Measurements from ENCODE around the gene GSK3A.

Gene GSK3A

DNA sequence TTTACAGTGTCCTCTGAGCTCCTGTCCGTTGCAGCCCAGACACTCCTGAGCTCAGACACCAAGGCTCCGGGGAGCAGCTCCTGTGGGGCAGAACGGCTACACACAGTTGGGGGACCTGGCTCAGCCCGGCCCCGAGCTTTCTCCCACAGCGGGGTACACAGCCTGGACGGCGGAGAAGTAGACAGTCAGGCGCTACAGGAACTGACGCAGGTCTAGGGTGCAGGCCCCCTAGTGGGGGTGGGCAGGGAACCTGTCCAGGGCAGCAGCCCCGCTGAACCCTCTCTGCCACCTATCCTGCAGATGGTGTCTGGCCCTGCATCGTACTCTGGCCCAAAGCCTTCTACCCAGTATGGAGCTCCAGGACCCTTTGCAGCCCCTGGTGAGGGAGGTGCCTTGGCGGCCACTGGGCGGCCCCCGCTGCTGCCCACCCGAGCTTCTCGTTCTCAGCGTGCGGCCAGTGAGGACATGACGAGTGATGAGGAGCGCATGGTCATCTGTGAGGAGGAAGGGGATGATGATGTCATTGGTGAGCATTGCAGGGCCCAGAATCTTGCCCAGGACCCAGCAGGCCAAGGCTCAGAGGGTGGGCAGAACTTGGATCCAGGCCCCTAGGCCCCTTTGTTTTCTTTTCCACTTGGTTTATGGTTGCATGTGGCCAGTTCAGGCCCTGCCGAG is 46.6 kb upstream of the GSK3A start:
- Histone ChIP-seq H3K4ac (ENCODE audit: low read depth, low read length) (no peak overlapping the region), H2BK120ac (ENCODE audit: low read depth, low read length) (no peak overlapping the region), H3K27me3 (ENCODE audit: insufficient read depth, low read length, poor library complexity) (no peaks in the 10 kb centered on the region), H3K56ac (ENCODE audit: low read length) (no peak overlapping the region), H3K4me2 (ENCODE audit: low read length) (no peak overlapping the region), H3K4me3 (ENCODE audit: low read length) (no peak overlapping the region), H4K5ac (ENCODE audit: low read length) (no peak overlapping the region), H2BK15ac (replicated peaks; ENCODE audit: low read depth) (no peak overlapping the region), H3K79me1 (ENCODE audit: low read length) (peaks cover 12% of the 10 kb centered on the region), H3K4me1 (ENCODE audit: control insufficient read depth, low read depth, low read length) (no peaks in the 10 kb centered on the region), H2BK5ac (ENCODE audit: low read length) (no peak overlapping the region), H3K18ac (ENCODE audit: low read length) (no peak overlapping the region), H3K79me2 (ENCODE audit: control insufficient read depth, insufficient read depth, low read length) (peaks cover 13% of the 10 kb centered on the region), H3K27ac (ENCODE audit: low read depth, low read length) (no peak overlapping the region), H3K9ac (ENCODE audit: low read length) (no peak overlapping the region), H3K36me3 (ENCODE audit: control insufficient read depth, insufficient read depth, low read length) (peaks cover 8% of the 10 kb centered on the region), H3K23ac (ENCODE audit: low read length) (no peak overlapping the region), H4K8ac (ENCODE audit: low read depth, low read length) (no peak overlapping the region), H2AK5ac (ENCODE audit: low read length) (no peak overlapping the region)
- WGBS (ENCODE audit: extremely low coverage, insufficient coverage, low lambda C conversion rate): no CpG with 5 or more reads among the region's 22 CpGs
- DNase-seq: no peak

- no peak overlapping the region for H3K27ac ChIP-seq (ENCODE audit: low read depth, low read length)
- no peaks in the 10 kb centered on the region for H3K4me1 ChIP-seq (ENCODE audit: control insufficient read depth, low read depth, low read length)
- no peak overlapping the region for H2AK5ac ChIP-seq (ENCODE audit: low read length)
- no peak overlapping the region for H3K56ac ChIP-seq (ENCODE audit: low read length)
- H2BK5ac ChIP-seq (ENCODE audit: low read length): no peak overlapping the region
- no peak for DNase-seq
- peaks cover 13% of the 10 kb centered on the region for H3K79me2 ChIP-seq (ENCODE audit: control insufficient read depth, insufficient read depth, low read length)
- H3K4ac ChIP-seq (ENCODE audit: low read depth, low read length): no peak overlapping the region
- no peak overlapping the region for H3K18ac ChIP-seq (ENCODE audit: low read length)
- H3K79me1 ChIP-seq (ENCODE audit: low read length): peaks cover 12% of the 10 kb centered on the region
- H3K9ac ChIP-seq (ENCODE audit: low read length): no peak overlapping the region
- H3K27me3 ChIP-seq (ENCODE audit: insufficient read depth, low read length, poor library complexity): no peaks in the 10 kb centered on the region
- H4K8ac ChIP-seq (ENCODE audit: low read depth, low read length): no peak overlapping the region
- peaks cover 5% of the 10 kb centered on the region for H3K36me3 ChIP-seq (ENCODE audit: control insufficient read depth, insufficient read depth, low read length)
- no peak overlapping the region for H4K5ac ChIP-seq (ENCODE audit: low read length)
- H2BK15ac ChIP-seq (replicated peaks; ENCODE audit: low read depth): no peak overlapping the region
- H3K23ac ChIP-seq (ENCODE audit: low read length): no peak overlapping the region
- no peak overlapping the region for H2BK120ac ChIP-seq (ENCODE audit: low read depth, low read length)
- no peak overlapping the region for H3K4me3 ChIP-seq (ENCODE audit: low read length)
- whole genome bisulfite sequencing (ENCODE audit: extremely low coverage, insufficient coverage, low lambda C conversion rate): no CpG with 5 or more reads among the region's 4 CpGs
- no peak overlapping the region for H3K4me2 ChIP-seq (ENCODE audit: low read length)
Observed at GRCh38 chr19:42288387-42288786, 46.0 kb upstream of the GSK3A start.

GRCh38 chr19:42287827-42288107 is 45.4 kb upstream of the GSK3A start:
- Histone ChIP-seq H3K18ac (ENCODE audit: low read length) (no peak overlapping the region), H4K8ac (ENCODE audit: low read depth, low read length) (no peak overlapping the region), H3K4me3 (ENCODE audit: low read length) (no peak overlapping the region), H2BK120ac (ENCODE audit: low read depth, low read length) (no peak overlapping the region), H3K4ac (ENCODE audit: low read depth, low read length) (no peak overlapping the region), H2BK5ac (ENCODE audit: low read length) (no peak overlapping the region), H3K4me1 (ENCODE audit: control insufficient read depth, low read depth, low read length) (peaks cover 6% of the 10 kb centered on the region), H3K27me3 (ENCODE audit: insufficient read depth, low read length, poor library complexity) (no peaks in the 10 kb centered on the region), H3K79me1 (ENCODE audit: low read length) (peaks cover 16% of the 10 kb centered on the region), H4K5ac (ENCODE audit: low read length) (no peak overlapping the region), H3K27ac (ENCODE audit: low read depth, low read length) (no peak overlapping the region), H3K23ac (ENCODE audit: low read length) (no peak overlapping the region), H3K4me2 (ENCODE audit: low read length) (no peak overlapping the region), H3K9ac (ENCODE audit: low read length) (no peak overlapping the region), H3K79me2 (ENCODE audit: control insufficient read depth, insufficient read depth, low read length) (peaks cover 13% of the 10 kb centered on the region), H2BK15ac (replicated peaks; ENCODE audit: low read depth) (no peak overlapping the region), H2AK5ac (ENCODE audit: low read length) (no peak overlapping the region), H3K36me3 (ENCODE audit: control insufficient read depth, insufficient read depth, low read length) (peaks cover 5% of the 10 kb centered on the region), H3K56ac (ENCODE audit: low read length) (no peak overlapping the region)
- no CpG with 5 or more reads among the region's 10 CpGs for WGBS (ENCODE audit: extremely low coverage, insufficient coverage, low lambda C conversion rate)
- no peak for DNase-seq

- no peak overlapping the region for H3K18ac ChIP-seq (ENCODE audit: low read length)
- H3K79me1 ChIP-seq (ENCODE audit: low read length): peaks cover 16% of the 10 kb centered on the region
- no peak overlapping the region for H4K5ac ChIP-seq (ENCODE audit: low read length)
- peaks cover 13% of the 10 kb centered on the region for H3K79me2 ChIP-seq (ENCODE audit: control insufficient read depth, insufficient read depth, low read length)
- H3K4ac ChIP-seq (ENCODE audit: low read depth, low read length): no peak overlapping the region
- no peak overlapping the region for H3K23ac ChIP-seq (ENCODE audit: low read length)
- H3K4me2 ChIP-seq (ENCODE audit: low read length): no peak overlapping the region
- H3K27ac ChIP-seq (ENCODE audit: low read depth, low read length): no peak overlapping the region
- no peaks in the 10 kb centered on the region for H3K27me3 ChIP-seq (ENCODE audit: insufficient read depth, low read length, poor library complexity)
- no peak overlapping the region for H3K4me3 ChIP-seq (ENCODE audit: low read length)
- H3K36me3 ChIP-seq (ENCODE audit: control insufficient read depth, insufficient read depth, low read length): peaks cover 5% of the 10 kb centered on the region
- H2BK120ac ChIP-seq (ENCODE audit: low read depth, low read length): no peak overlapping the region
- peaks cover 10% of the 10 kb centered on the region for H3K4me1 ChIP-seq (ENCODE audit: control insufficient read depth, low read depth, low read length)
- H4K8ac ChIP-seq (ENCODE audit: low read depth, low read length): no peak overlapping the region
- H3K56ac ChIP-seq (ENCODE audit: low read length): no peak overlapping the region
- no peak overlapping the region for H2BK15ac ChIP-seq (replicated peaks; ENCODE audit: low read depth)
- H2AK5ac ChIP-seq (ENCODE audit: low read length): no peak overlapping the region
- no CpG with 5 or more reads among the region's 30 CpGs for WGBS (ENCODE audit: extremely low coverage, insufficient coverage, low lambda C conversion rate)
- DNase-seq: no peak
- no peak overlapping the region for H3K9ac ChIP-seq (ENCODE audit: low read length)
- H2BK5ac ChIP-seq (ENCODE audit: low read length): no peak overlapping the region
Observed at GRCh38 chr19:42287017-42287826, 44.8 kb upstream of the GSK3A start.

- no CpG with 5 or more reads among the region's 13 CpGs for WGBS (ENCODE audit: extremely low coverage, insufficient coverage, low lambda C conversion rate)
- peaks cover 5% of the 10 kb centered on the region for H3K36me3 ChIP-seq (ENCODE audit: control insufficient read depth, insufficient read depth, low read length)
Observed at GRCh38 chr19:42286349-42287016, 44.1 kb upstream of the GSK3A start.

More at GRCh38 chr19:42286349-42287016, 44.1 kb upstream of the GSK3A start:
- H3K79me2 ChIP-seq (ENCODE audit: control insufficient read depth, insufficient read depth, low read length): peaks cover 13% of the 10 kb centered on the region
- no peak overlapping the region for H2BK15ac ChIP-seq (replicated peaks; ENCODE audit: low read depth)
- H3K4ac ChIP-seq (ENCODE audit: low read depth, low read length): no peak overlapping the region
- no peak overlapping the region for H3K4me3 ChIP-seq (ENCODE audit: low read length)
- peaks cover 18% of the 10 kb centered on the region for H3K79me1 ChIP-seq (ENCODE audit: low read length)
- H3K27me3 ChIP-seq (ENCODE audit: insufficient read depth, low read length, poor library complexity): no peaks in the 10 kb centered on the region
- H2BK120ac ChIP-seq (ENCODE audit: low read depth, low read length): no peak overlapping the region
- H3K4me1 ChIP-seq (ENCODE audit: control insufficient read depth, low read depth, low read length): peaks cover 13% of the 10 kb centered on the region
- no peak overlapping the region for H3K56ac ChIP-seq (ENCODE audit: low read length)
- no peak overlapping the region for H4K5ac ChIP-seq (ENCODE audit: low read length)
- H3K9ac ChIP-seq (ENCODE audit: low read length): no peak overlapping the region
- no peak overlapping the region for H3K18ac ChIP-seq (ENCODE audit: low read length)
- H2BK5ac ChIP-seq (ENCODE audit: low read length): no peak overlapping the region
- H3K4me2 ChIP-seq (ENCODE audit: low read length): no peak overlapping the region
- no peak overlapping the region for H3K23ac ChIP-seq (ENCODE audit: low read length)
- no peak overlapping the region for H4K8ac ChIP-seq (ENCODE audit: low read depth, low read length)
- no peak overlapping the region for H2AK5ac ChIP-seq (ENCODE audit: low read length)
- DNase-seq: no peak
- H3K27ac ChIP-seq (ENCODE audit: low read depth, low read length): no peak overlapping the region
